Purkinje cell (primary cell): ENCODE measurements around the gene ZNF18. TPM values are rescaled to one million over a fixed set of nuclear protein-coding genes. Genes with fewer than 3 reads are reported as not detected.

Source experiments
- polyA plus RNA-seq: library from polyadenylated mRNA; unstranded; fragments of >200 nt; fragmentation: Nextera tagmentation; gene quantifications from 2 replicates; pipeline ENCODE4 v1.2.1, GENCODE V29; 2014

Gene ZNF18
- 1.0 and 1.7 TPM in 2 replicates for polyA plus RNA-seq

GRCh38 chr17:11997147-11997971 lies at the start of gene ZNF18:
Gene ZNF18, minus strand, starts transcription at chr17:11997475. Its CDS starts 4,646 bp downstream, at chr17:11992829.

GRCh38 chr17:12020642-12021622 lies 23.7 kb upstream of the ZNF18 start, which contains the start of gene MAP2K4:
Gene MAP2K4, plus strand, starts transcription at chr17:12020877. Its CDS starts 10 bp downstream, at chr17:12020887.

Other genes starting within 250 kb of the ZNF18 start
- gene MAP2K4, start 23.4 kb upstream of the ZNF18 start, polyA plus RNA-seq = 63.7 and 66.4 TPM in 2 replicates